GM21528 (cell line): ENCODE measurements around the gene CMTR1.
"Not testable (repeated sequence)": the region's sequence is repeated elsewhere in the genome, so short reads cannot be mapped to it uniquely, and the experiment has no call there.

Experiments
- ATAC-seq: cut with Tn5 transposase; IDR thresholded peaks from one replicate; pipeline ENCODE4 v1.9.1; 2021; ENCODE audit warnings: mild to moderate bottlenecking, moderate library complexity; ENCODE audit not compliant: unreplicated experiment, low FRiP score

Gene CMTR1

GRCh38 chr6:37433657-37434271, 743 bp downstream of the CMTR1 start:
- peak; percentile 33 for ATAC-seq

DNA sequence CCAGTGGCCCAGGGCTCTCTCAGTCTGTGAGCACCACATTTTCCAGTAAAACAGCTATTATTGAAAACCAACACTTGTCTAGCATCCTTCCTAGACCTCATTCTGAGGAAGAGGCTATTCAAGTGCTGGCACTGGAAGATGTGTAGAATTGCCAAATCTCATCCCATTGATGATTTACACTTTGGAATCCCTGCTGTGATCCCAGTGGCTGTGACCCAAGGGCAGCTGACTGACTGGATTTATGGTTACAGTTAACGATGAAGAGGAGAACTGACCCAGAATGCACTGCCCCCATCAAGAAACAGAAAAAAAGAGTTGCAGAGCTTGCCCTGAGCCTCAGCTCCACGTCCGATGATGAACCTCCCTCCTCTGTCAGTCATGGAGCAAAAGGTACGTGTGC, 2.4 kb downstream of the CMTR1 start:
- no peak for ATAC-seq

- no peak for ATAC-seq
Observed at GRCh38 chr6:37435816-37436215, 2.8 kb downstream of the CMTR1 start.

DNA sequence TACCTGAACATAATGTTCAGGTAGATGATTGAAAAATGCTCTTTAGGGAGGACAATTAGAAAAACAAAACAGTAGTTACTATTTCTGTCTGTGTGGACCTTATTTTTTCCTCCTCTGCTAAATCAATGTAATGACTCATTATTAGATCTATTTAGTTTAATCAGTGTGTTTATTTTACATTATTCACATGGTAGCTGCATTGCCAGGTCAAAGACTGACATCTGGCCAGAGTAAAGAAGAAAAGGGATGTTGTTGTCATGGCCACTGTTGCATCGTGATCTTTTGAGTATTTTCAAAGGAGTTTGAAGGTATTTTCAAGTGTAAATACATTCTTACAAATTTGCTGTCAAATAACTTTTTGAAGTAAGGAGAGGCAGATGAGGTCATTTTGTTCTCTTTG, 5.9 kb downstream of the CMTR1 start:
- no peak for ATAC-seq

GRCh38 chr6:37441651-37442050, 8.6 kb downstream of the CMTR1 start:
- ATAC-seq, result no peak

DNA sequence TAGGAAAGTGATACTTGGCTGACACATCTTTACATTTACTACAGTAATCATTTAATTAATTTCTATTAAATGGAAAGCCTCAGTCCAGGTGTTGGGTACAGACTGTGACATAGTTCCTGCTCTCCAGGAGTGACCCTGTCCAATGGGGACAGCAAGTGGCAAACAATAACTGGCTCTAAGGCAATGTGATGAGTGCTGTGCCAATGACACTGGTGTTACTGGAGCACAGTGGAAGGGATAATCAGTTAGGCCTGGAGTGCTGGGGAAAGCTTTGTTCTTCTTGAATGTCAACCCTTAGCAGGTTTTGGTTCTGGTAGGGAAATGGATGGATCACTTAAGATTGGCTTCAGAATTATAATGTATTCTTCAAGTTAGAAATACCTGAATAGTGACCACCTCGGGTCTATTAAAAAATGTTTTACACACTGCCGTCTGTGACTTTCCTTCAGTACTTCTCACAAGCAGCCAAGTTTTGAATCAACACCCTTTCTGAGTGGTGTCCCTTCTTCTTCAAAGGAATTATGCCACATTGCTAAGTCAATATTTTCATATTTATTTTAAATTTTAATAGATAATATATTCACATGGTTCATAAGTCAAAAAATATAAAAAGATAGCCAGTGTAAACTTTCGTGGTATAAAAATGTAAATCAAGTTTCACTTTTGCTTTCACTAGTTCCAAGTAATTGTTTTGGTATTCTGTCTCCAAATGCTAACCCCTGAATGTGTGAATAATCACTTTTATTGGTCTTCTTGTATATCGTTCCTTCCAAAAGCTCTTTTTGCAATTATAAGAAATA, 9.6 kb downstream of the CMTR1 start:
- no peak for ATAC-seq

DNA sequence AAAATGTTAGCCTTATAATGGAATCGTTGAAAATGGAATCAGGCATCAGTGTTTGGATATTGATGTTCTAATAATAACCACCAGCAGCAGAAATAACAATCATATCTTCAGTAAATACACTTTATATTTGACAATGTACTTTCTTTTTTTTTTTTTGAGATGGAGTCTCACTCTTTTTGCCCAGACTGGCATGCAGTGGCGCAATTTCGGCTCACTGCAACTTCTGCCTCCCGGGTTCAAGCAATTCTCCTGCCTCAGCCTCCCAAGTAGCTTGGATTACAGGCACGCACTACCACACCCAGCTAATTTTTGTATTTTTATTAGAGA, 10.2 kb downstream of the CMTR1 start:
- not testable (repeated sequence) for ATAC-seq

GRCh38 chr6:37449984-37450383, 17.0 kb downstream of the CMTR1 start:
- ATAC-seq, result no peak

DNA sequence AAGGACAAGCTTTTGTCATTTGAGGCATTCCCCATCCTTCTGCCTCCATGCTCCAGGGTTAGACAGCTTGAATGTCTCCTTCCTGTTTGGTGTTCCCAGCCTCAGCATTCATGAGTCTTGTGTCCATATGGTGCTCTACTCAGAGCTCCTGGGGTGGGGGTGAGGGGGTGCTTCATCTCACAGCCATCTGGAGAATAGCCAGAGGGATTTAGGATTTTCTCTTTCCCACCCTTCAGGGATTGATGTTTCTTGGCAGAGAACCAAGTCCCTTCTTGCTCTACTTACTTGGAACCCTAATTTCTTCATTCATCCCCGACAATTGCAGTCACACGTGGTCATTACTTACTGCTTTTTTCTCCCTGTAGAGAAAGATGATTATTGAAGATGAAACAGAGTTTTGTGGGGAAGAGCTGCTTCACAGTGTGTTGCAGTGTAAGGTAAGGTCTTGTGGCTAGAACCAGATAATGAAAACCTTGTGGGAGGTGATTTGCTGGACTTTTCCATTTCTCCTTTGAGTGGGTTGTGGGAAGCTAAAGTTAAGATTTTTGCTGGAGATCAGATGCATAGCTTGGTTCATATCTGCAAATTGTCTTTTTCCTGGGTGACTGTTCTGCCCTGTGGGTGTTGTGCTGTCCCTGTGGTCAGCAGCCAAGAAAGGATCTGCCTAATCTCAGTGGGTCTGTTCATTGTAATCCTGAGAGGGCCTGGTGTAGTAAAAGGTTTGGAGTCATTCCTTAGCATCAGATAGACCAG, 18.6 kb downstream of the CMTR1 start:
- ATAC-seq, result no peak

GRCh38 chr6:37452522-37452921, 19.5 kb downstream of the CMTR1 start:
- no peak for ATAC-seq

- ATAC-seq, result no peak
Observed at GRCh38 chr6:37454420-37455140, 21.6 kb downstream of the CMTR1 start.

GRCh38 chr6:37456126-37456525, 23.1 kb downstream of the CMTR1 start:
- no peak for ATAC-seq

- ATAC-seq, result no peak
Observed at GRCh38 chr6:37456816-37457560, 24.0 kb downstream of the CMTR1 start.

- ATAC-seq, result no peak
Observed at GRCh38 chr6:37459981-37460800, 27.2 kb downstream of the CMTR1 start.

- ATAC-seq, result no peak
Observed at GRCh38 chr6:37460805-37461204, 27.8 kb downstream of the CMTR1 start.

- ATAC-seq, result no peak
Observed at GRCh38 chr6:37463110-37463509, 30.1 kb downstream of the CMTR1 start.

- no peak for ATAC-seq
Observed at GRCh38 chr6:37467718-37468117, 34.7 kb downstream of the CMTR1 start.

- ATAC-seq, result no peak
Observed at GRCh38 chr6:37473364-37474095, 40.5 kb downstream of the CMTR1 start.

DNA sequence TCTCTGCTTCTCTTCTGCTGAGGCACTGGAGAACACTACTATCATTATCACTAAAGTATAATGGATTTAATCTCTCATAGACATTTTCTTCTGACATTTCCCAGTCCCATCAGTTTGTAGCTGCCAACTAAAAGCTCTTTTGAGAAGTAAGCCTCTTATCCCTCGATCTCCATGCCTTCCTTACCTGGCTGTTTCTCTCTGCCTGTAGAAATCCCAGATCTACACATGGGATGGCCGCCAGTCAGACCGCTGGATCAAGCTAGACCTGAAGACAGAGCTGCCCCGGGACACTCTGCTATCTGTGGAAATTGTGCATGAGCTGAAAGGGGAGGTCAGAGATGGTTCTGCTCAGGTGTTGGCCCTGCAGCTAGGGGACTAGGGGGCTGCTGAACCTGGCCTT, 41.3 kb downstream of the CMTR1 start:
- ATAC-seq, result no peak
